Transverse colon (tissue), 4 donors: ENCODE data around the gene TGM6. TPM values are rescaled to one million over a fixed set of nuclear protein-coding genes. Genes with fewer than 3 reads are reported as not detected.
"Not testable (repeated sequence)": the region's sequence is repeated elsewhere in the genome, so short reads cannot be mapped to it uniquely, and the experiment has no call there.

Source experiments
- DNase-seq: peaks from one replicate; pipeline ENCODE4 v3.0.0-alpha.2; 2019
- H3K27ac ChIP-seq, 4 donors: fragments of 200-600 bp; sonication (generic); 2 replicates each; pipeline ENCODE4 v1.5.1; 2016 to 2018; ENCODE audit warnings: inconsistent platforms in 4 of 4
- H3K27me3 ChIP-seq: fragments of 200-600 bp; sonication (generic); 2 replicates; pipeline ENCODE4 v1.5.1; 2017; ENCODE audit warnings: inconsistent platforms
- H3K36me3 ChIP-seq, 4 donors: fragments of 200-600 bp; sonication (generic); 2 replicates each; pipeline ENCODE4 v1.5.1; 2017 to 2019; ENCODE audit warnings: inconsistent platforms in 4 of 4
- H3K4me1 ChIP-seq, 4 donors: fragments of 200-600 bp; sonication (generic); 2 replicates each; pipeline ENCODE4 v1.5.1; 2017 to 2020; ENCODE audit warnings: inconsistent platforms in 4 of 4
- H3K4me3 ChIP-seq, 4 donors: fragments of 200-600 bp; sonication (generic); 1 replicate in 1 of 4; 2 replicates in 3 of 4; pipeline versions ENCODE4 v1.5.1 to v1.6.1; 2017 to 2019; ENCODE audit warnings: inconsistent platforms in 4 of 4
- H3K9me3 ChIP-seq, 2 donors: fragments of 200-600 bp; sonication (generic); 2 replicates each; pipeline ENCODE4 v1.5.1; 2017 to 2019; ENCODE audit warnings: inconsistent platforms in 2 of 2
- CTCF ChIP-seq, 5 experiments: fragments of 200-600 bp in 3 of 5; fragments of 450-650 bp in 2 of 5; sonication (generic) in 3 of 5; IDR thresholded peaks; 1 replicate in 2 of 5; 2 replicates in 3 of 5; pipeline ENCODE4 v1.5.1; 2016 to 2017; ENCODE audit warnings: antibody characterized with exemption in 5 of 5, inconsistent platforms in 3 of 5, mild to moderate bottlenecking in 2 of 5, moderate library complexity in 1 of 5
- EP300 ChIP-seq: sonication (generic); formaldehyde crosslinking; IDR thresholded peaks from one replicate; pipeline ENCODE4 v1.6.1; 2017; ENCODE audit warnings: antibody characterized with exemption, low read depth
- POLR2A ChIP-seq: fragments of 450-650 bp; IDR thresholded peaks from one replicate; pipeline ENCODE4 v1.6.1; 2016; ENCODE audit warnings: antibody characterized with exemption, mild to moderate bottlenecking, moderate library complexity
- POLR2AphosphoS5 ChIP-seq, 3 donors: sonication (generic); formaldehyde crosslinking; IDR thresholded peaks; one replicate each; pipeline ENCODE4 v1.6.1; 2016; ENCODE audit warnings: antibody characterized with exemption in 3 of 3
- WGBS, 2 donors: methylation state at CpG; one replicate each; pipeline ENCODE4 v1.1.5; 2018; ENCODE audit warnings: low coverage in 1 of 2; 5-methylcytosine and 5-hydroxymethylcytosine counted together
- in situ Hi-C, 4 donors: fragments of 200-750 bp; cut with MboI; loops; one replicate each; pipeline versions ENCODE4 v1.15.0 to v1.15.1; 2017; ENCODE audit warnings: low sequenced_read_pairs in 3 of 4, low pct_ligation_motif_present in 1 of 4, low pct_unique_long_range_greater_than_20kb in 1 of 4
- intact Hi-C: fragments of 100-400 bp; cut with DNase I; formaldehyde crosslinking; loops from one replicate; pipeline ENCODE4 v1.15.1; 2023; ENCODE audit warnings: low total_unique reads
- total RNA-seq, 4 donors: library from RNA; depleted of rRNA; stranded (reverse); fragments of >200 nt; gene quantifications; one replicate each; pipeline ENCODE4 v1.1.0, GENCODE V29; 2016

TGM6 gene
- total RNA-seq, 4 donors from 2014 or later: 0.14 TPM; not detected in 3

GRCh38 chr20:2403291-2404052, 22.8 kb downstream of the TGM6 start:
- no peak for TF ChIP-seq POLR2AphosphoS5 (IDR thresholded peaks at IDR 0.05)
- no peak for TF ChIP-seq POLR2A
- TF ChIP-seq EP300: no peak
- TF ChIP-seq CTCF (IDR thresholded peaks at IDR 0.05): no peak
- no peak overlapping the region for H3K27ac ChIP-seq
- WGBS, 2 donors: 91% methylated on average over 24 of the region's 24 CpGs; no CpG with 5 or more reads in 1 of the 2 donors
- H3K4me1 ChIP-seq: no peaks in the 10 kb centered on the region
- intact Hi-C loops: no loop called here
- H3K27me3 ChIP-seq: no peaks in the 10 kb centered on the region
- H3K9me3 ChIP-seq: no peaks in the 10 kb centered on the region
- in situ Hi-C loops: no loop called here
- H3K36me3 ChIP-seq: no peaks in the 10 kb centered on the region
- DNase-seq: no peak
- no peak overlapping the region for H3K4me3 ChIP-seq

GRCh38 chr20:2405693-2406065, 25.0 kb downstream of the TGM6 start:
- no peak for TF ChIP-seq EP300
- TF ChIP-seq CTCF (IDR thresholded peaks at IDR 0.05): no peak
- TF ChIP-seq POLR2AphosphoS5 (IDR thresholded peaks at IDR 0.05): no peak
- TF ChIP-seq POLR2A: no peak
- no peak for DNase-seq
- no peak overlapping the region for H3K4me3 ChIP-seq
- H3K9me3 ChIP-seq: no peaks in the 10 kb centered on the region
- 41 to 60% methylated on average over 1 of the region's 1 CpG for WGBS, 2 donors
- H3K36me3 ChIP-seq: no peaks in the 10 kb centered on the region
- in situ Hi-C loops (no loop called here), intact Hi-C loops (no loop called here)
- H3K4me1 ChIP-seq: no peaks in the 10 kb centered on the region
- H3K27me3 ChIP-seq: peaks cover 6% of the 10 kb centered on the region
- no peak overlapping the region for H3K27ac ChIP-seq

GRCh38 chr20:2407355-2407754, 26.7 kb downstream of the TGM6 start:
- H3K36me3 ChIP-seq, intact Hi-C loops, H3K27ac ChIP-seq, H3K9me3 ChIP-seq, H3K4me3 ChIP-seq, H3K4me1 ChIP-seq, DNase-seq, in situ Hi-C loops: not testable (repeated sequence)
- 68 to 82% methylated on average over 5 to 7 of the region's 7 CpGs for WGBS, 2 donors
- peaks cover 17% of the 10 kb centered on the region for H3K27me3 ChIP-seq

- TF ChIP-seq POLR2AphosphoS5 (IDR thresholded peaks at IDR 0.05) (no peak), EP300 (no peak), POLR2A (no peak), CTCF (IDR thresholded peaks at IDR 0.05) (no peak)
- H3K36me3 ChIP-seq: no peaks in the 10 kb centered on the region
- no peaks in the 10 kb centered on the region for H3K4me1 ChIP-seq
- in situ Hi-C loops (no loop called here), intact Hi-C loops (no loop called here)
- H3K9me3 ChIP-seq: no peaks in the 10 kb centered on the region
- peaks cover 21% of the 10 kb centered on the region for H3K27me3 ChIP-seq
- H3K27ac ChIP-seq: no peak overlapping the region
- H3K4me3 ChIP-seq: no peak overlapping the region
- DNase-seq: no peak
- WGBS, 2 donors: 100% methylated on average over 1 of the region's 1 CpG
Observed at GRCh38 chr20:2408111-2408510, 27.4 kb downstream of the TGM6 start.
